GM11168 (cell line): ENCODE results near the gene ATP6AP1.

Experiments used
- in situ Hi-C: fragments of 300-500 bp; cut with MboI; formaldehyde crosslinking; loops from one replicate; pipeline ENCODE4 v1.12.0; 2022; ENCODE audit warnings: low sequenced_read_pairs; ENCODE audit not compliant: unreplicated experiment

Gene ATP6AP1

GRCh38 chrX:154466036-154466435 is 37.6 kb downstream of the ATP6AP1 start:
- in situ Hi-C loops, result no loop called here

DNA sequence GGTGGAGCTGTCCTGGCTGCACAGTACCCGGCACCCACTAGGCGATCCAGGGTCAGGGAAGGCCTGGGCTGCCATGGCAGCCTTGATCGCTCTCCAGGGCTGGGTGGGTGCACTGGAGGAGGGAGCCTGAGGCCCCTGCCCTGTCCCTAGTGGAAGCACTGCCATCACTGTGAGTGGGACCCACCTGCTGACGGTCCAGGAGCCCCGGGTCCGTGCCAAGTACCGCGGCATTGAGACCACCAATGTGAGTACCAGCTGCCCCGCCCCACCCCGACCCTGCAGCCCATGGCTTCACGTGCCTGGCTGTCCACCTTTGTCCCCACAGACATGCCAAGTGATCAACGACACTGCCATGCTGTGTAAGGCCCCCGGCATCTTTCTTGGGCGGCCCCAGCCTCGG is 38.4 kb downstream of the ATP6AP1 start:
- in situ Hi-C loops, result no loop called here

DNA sequence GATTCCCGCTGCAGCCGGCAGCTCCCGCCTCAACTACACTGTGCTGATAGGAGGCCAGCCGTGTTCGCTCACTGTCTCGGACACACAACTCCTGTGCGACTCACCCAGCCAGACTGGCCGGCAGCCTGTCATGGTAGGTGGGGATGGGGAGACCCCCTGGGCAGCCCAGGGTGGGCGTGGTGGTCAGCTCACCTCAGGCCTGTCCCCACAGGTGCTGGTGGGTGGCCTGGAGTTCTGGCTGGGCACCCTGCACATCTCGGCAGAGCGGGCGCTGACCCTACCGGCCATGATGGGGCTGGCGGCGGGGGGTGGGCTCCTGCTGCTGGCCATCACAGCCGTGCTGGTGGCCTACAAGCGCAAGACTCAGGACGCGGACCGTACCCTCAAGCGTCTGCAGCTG is 39.1 kb downstream of the ATP6AP1 start:
- in situ Hi-C loops, result no loop called here

DNA sequence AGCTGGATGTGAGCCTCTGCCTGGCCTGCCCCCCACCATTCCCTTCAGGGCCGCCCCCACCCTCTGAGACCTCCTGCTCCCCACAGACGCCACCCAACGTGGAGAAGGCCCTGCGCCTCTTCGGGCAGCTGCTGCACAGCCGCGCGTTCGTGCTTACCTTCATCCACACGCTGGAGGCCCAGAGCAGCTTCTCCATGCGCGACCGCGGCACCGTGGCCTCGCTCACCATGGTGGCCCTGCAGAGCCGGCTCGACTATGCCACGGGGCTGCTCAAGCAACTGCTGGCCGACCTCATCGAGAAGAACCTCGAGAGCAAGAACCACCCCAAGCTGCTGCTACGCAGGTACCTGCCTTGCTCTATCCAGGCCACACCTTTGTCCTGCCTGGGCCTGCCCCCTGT is 39.7 kb downstream of the ATP6AP1 start:
- in situ Hi-C loops, result no loop called here

DNA sequence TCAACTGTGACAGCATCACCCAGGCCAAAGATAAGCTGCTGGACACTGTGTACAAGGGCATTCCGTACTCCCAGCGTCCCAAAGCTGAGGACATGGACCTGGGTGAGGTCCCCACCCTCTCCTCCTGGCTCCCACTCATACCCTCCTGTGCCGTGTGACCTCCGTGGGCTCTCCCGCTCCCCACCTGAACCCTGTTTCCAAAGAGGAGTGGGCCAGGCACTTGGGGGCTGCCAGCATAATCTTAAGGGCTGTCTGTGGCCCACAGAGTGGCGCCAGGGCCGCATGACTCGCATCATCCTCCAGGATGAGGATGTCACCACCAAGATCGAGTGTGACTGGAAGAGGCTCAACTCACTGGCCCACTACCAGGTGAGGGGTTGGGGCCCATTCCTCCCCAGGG is 40.6 kb downstream of the ATP6AP1 start:
- in situ Hi-C loops, result no loop called here

DNA sequence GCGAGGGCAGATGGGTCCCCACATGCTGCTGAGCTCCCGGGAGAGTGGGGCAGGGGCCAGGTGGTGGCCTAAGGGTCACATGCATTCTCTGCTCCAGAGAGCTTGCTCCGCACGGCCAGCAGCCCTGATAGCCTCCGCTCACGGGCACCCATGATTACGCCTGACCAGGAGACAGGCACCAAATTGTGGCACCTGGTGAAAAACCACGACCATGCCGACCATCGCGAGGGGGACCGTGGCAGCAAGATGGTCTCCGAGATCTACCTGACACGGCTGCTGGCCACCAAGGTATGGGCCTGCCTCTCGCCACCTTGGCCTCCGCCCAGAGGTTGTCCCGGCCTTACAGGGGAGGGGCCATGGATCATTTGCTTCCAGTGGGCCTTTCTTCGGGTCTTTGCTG is 41.4 kb downstream of the ATP6AP1 start:
- in situ Hi-C loops, result no loop called here

GRCh38 chrX:154470434-154470833 is 42.0 kb downstream of the ATP6AP1 start:
- in situ Hi-C loops, result no loop called here

DNA sequence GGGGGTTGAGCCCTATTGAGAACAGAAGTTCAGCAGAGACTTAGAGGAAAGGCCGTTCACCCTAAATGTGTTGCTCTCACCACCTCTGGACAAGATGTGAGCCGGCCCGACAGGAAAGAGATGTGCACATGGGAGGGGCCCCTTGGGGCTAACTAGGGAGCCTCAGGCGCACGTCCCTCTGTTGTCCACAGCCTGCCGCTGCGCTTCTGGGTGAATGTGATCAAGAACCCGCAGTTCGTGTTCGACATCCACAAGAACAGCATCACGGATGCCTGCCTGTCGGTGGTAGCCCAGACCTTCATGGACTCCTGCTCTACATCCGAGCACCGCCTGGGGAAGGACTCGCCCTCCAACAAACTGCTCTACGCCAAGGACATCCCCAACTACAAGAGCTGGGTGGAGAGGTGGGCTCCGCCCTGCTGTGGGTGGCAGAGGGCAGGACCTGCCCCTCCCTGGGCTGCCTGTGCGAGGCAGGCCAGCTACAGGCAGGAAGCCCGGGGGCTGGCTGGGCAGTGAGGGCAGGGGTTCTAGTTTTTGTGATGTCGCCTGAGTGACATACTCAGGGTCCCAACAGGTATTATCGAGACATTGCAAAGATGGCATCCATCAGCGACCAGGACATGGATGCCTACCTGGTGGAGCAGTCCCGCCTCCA is 42.6 kb downstream of the ATP6AP1 start:
- in situ Hi-C loops, result no loop called here

DNA sequence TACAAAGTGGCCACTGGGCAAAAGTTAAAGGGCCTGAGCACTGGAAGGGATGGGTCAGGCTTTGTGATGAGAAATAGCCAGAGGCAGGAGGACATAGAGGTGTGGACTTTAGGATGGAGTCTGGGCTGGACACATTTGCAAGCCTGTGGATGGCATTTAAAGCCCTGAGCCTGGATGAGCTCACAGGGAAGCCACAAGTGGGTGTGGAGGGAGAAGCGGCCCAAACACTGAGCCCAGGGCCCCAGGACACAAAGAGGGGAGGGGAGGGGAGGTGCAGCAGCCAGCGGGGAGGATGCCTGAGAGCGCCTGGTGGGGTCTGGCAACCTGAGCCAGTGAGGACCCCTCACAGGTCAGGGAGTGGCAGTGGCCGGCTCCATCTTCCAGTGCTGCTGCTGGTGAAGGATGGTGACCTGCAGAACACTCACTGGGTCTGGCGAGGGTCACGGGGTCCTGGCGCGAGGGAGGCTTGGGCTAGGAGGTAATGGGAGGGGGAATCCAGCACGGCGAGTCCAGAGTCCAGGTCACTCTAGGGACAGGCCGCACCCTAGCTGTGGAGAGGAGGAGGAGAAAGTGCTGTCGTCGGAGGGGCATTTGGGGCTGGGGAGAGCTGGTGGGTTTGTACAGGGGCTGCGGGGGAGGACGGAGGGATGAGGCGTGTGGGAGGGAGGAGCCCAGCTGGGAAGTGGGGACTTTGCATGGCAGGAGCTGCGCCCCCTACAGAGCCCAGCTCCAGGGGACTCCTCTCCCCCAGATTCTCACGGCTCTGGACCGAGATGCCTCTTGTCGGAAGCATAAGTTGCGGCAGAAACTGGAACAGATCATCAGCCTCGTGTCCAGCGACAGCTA is 43.6 kb downstream of the ATP6AP1 start:
- in situ Hi-C loops, result no loop called here

GRCh38 chrX:154472685-154473632 is 44.5 kb downstream of the ATP6AP1 start:
- in situ Hi-C loops, result no loop called here

GRCh38 chrX:154473683-154474082 is 45.2 kb downstream of the ATP6AP1 start:
- in situ Hi-C loops, result no loop called here

- in situ Hi-C loops, result no loop called here
These were observed 48.3 kb downstream of the ATP6AP1 start for GRCh38 chrX:154476821-154477220.

DNA sequence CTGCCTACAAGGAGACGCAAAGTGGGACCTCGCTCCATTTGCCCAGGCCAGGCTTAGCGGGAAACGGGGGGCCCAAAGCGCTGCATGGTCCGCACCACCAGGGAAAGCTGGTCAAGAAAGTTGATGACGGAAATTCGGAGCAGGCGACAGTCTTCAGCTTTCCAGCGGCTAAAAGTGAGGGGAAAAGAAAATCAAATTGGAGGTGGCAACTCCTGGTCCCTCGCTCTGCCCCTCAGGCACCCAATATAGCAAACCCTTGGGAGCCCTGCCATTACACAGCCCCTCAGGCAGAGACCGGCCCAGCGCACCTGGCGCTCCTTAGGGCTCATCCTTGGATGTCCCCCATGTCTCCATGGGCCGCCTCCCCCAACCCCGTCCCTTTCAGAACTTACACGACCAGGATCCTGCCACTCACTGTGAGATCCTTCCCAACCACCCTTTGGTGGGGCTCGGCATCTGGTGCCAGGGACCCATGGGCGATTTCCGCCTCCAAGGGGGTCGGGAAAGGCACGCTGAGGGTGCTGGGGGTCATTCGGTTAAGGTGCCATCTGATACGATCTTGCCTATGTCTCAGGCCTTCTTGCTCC is 49.5 kb downstream of the ATP6AP1 start:
- in situ Hi-C loops, result no loop called here

DNA sequence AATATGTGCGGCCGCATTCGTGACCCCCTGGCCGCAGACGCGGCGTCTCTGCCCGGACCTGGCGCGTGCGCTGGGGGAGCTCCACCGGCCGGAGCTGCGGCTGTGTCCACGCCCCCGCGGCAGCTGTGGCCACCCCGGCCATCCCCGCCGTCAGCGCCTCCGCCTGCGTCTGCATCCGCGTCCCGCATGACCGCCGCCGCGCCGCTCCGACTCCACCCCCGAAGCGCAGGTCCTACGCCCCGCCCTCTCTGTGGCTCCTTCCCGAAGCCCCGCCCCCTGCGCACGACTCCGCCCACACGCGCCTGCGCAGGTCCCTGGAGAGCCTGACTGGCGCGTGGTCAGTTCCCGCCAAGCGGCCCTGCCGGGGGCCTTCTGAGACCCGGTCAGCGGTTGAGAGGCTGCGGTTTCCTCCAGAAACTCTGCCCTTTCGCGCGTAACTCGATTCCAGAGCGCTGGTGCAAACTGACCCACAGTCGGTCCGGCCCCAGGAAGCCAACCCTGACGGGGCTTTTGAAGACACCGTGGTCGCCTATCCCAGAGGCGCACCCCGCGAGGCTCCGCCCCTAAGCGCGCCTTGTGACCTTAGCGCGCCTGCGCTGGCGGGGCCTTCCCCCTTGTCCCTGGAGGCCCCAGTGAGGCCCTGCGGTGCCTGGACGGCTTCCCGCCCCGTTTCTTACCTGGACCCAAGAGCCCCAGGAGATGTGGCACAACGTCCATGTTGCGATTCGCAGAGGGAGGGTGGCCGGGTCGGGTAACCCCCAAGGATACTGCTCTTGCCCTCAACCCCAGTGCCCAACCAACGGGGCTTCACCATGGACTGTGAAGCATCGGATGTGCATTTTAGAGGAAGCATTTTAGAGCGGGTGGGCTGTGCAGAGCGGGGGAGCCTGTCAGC is 50.5 kb downstream of the ATP6AP1 start, which contains the start of gene LAGE3:
Gene LAGE3 (minus strand): TSS at position 554 of the 895 bp plus-strand sequence. CDS start 366 bp downstream, at position 188.
- in situ Hi-C loops, result no loop called here

DNA sequence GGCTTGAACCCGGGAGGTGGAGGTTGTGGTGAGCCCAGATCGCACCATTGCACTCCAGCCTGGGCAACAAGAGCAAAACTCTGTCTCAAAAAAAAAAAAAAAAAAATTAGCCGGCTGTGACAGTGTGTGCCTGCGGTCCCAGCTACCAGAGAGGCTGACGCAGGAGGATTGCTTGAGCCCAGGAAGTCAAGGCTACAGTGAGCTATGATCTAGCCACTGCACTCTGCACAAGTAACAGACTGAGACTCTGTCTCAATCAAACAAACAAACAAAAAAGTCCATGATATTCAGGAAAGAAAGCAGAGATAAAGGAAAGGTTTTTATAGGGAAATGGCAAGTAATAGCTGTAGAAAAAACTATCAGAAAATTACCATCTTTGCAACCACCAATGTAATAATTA is 52.7 kb downstream of the ATP6AP1 start:
- in situ Hi-C loops, result no loop called here

- in situ Hi-C loops, result no loop called here
These were observed 53.6 kb downstream of the ATP6AP1 start for GRCh38 chrX:154481911-154482601.

- in situ Hi-C loops, result no loop called here
These were observed 54.3 kb downstream of the ATP6AP1 start for GRCh38 chrX:154482786-154483185.

- in situ Hi-C loops, result no loop called here
These were observed 54.8 kb downstream of the ATP6AP1 start for GRCh38 chrX:154483325-154483724.
